ENCODE measurements around the gene PHF23. TPM values are rescaled to one million over a fixed set of nuclear protein-coding genes. Genes with fewer than 3 reads are reported as not detected.

Gene PHF23
- total RNA-seq, 1 donor from 2014 or later: 78.0 TPM

- H3K27ac ChIP-seq (ENCODE audit: low read depth, low read length): no peak overlapping the region
- peaks cover 73% of the 10 kb centered on the region for H4K20me1 ChIP-seq (ENCODE audit: insufficient read depth, low read length)
- peaks cover 28% of the 10 kb centered on the region for H3K4me1 ChIP-seq (ENCODE audit: insufficient read depth, low read length)
- no peak overlapping the region for H2AFZ ChIP-seq (ENCODE audit: low read depth, low read length)
- H3K27me3 ChIP-seq (ENCODE audit: insufficient read depth, low read length): no peaks in the 10 kb centered on the region
- peak overlapping the region; percentile 27 for H3K9ac ChIP-seq (ENCODE audit: low read length)
- H3K27me3 Mint-ChIP-seq (ENCODE audit: low read depth, unreplicated experiment): no peaks in the 10 kb centered on the region
- peaks cover 19% of the 10 kb centered on the region for H3K36me3 Mint-ChIP-seq (ENCODE audit: low read depth, unreplicated experiment)
- peaks cover 53% of the 10 kb centered on the region for H3K79me2 ChIP-seq (ENCODE audit: insufficient read depth, low read length)
- no peaks in the 10 kb centered on the region for H3K9me3 Mint-ChIP-seq (ENCODE audit: unreplicated experiment)
- DNase-seq (ENCODE audit: low read depth) (no peak), FAIRE-seq (no peak)
- peak overlapping the region; percentile 30 for H3K4me2 ChIP-seq (ENCODE audit: low read length)
- peaks cover 10% of the 10 kb centered on the region for H3K36me3 ChIP-seq (ENCODE audit: insufficient read depth, low read length)
- H3K9me3 ChIP-seq (ENCODE audit: insufficient read depth, low read depth, low read length): no peaks in the 10 kb centered on the region
- peak overlapping the region; percentile 71 for H3K4me3 Mint-ChIP-seq (ENCODE audit: unreplicated experiment)
- no peak for TF ChIP-seq EZH2 (IDR thresholded peaks at IDR 0.05; ENCODE audit: insufficient read depth, low read length)
- TF ChIP-seq CTCF (IDR thresholded peaks at IDR 0.05; ENCODE audit: insufficient read depth, low read depth, low read length): no peak
- no peak overlapping the region for H3K4me3 ChIP-seq (ENCODE audit: insufficient read depth, low read depth, low read length)
- peak overlapping the region; percentile 81 for H3K27ac Mint-ChIP-seq (ENCODE audit: unreplicated experiment)
- H3K4me1 Mint-ChIP-seq (ENCODE audit: low read depth, unreplicated experiment): peaks cover 35% of the 10 kb centered on the region
Measured at GRCh38 chr17:7207120-7208001, 31.9 kb downstream of the PHF23 start.

GRCh38 chr17:7205561-7205960 lies 33.7 kb downstream of the PHF23 start:
- Mint-ChIP-seq H3K4me1 (ENCODE audit: low read depth, unreplicated experiment) (peaks cover 28% of the 10 kb centered on the region), H3K9me3 (ENCODE audit: unreplicated experiment) (no peaks in the 10 kb centered on the region), H3K36me3 (ENCODE audit: low read depth, unreplicated experiment) (peaks cover 19% of the 10 kb centered on the region), H3K4me3 (ENCODE audit: unreplicated experiment) (peak overlapping the region; percentile 72), H3K27ac (ENCODE audit: unreplicated experiment) (peak overlapping the region; percentile 85), H3K27me3 (ENCODE audit: low read depth, unreplicated experiment) (no peaks in the 10 kb centered on the region)
- peak overlapping the region; percentile 79 for H3K9ac ChIP-seq (ENCODE audit: low read length)
- DNase-seq (ENCODE audit: low read depth) (no peak), FAIRE-seq (no peak)
- no peaks in the 10 kb centered on the region for H3K9me3 ChIP-seq (ENCODE audit: insufficient read depth, low read depth, low read length)
- peaks cover 16% of the 10 kb centered on the region for H3K36me3 ChIP-seq (ENCODE audit: insufficient read depth, low read length)
- peak overlapping the region; percentile 59 for H3K4me3 ChIP-seq (ENCODE audit: insufficient read depth, low read depth, low read length)
- TF ChIP-seq EZH2 (IDR thresholded peaks at IDR 0.05; ENCODE audit: insufficient read depth, low read length) (no peak), CTCF (IDR thresholded peaks at IDR 0.05; ENCODE audit: insufficient read depth, low read depth, low read length) (no peak)
- no peaks in the 10 kb centered on the region for H3K27me3 ChIP-seq (ENCODE audit: insufficient read depth, low read length)
- peaks cover 21% of the 10 kb centered on the region for H3K4me1 ChIP-seq (ENCODE audit: insufficient read depth, low read length)
- H3K27ac ChIP-seq (ENCODE audit: low read depth, low read length): peak overlapping the region; percentile 59
- peaks cover 38% of the 10 kb centered on the region for H3K79me2 ChIP-seq (ENCODE audit: insufficient read depth, low read length)
- peaks cover 59% of the 10 kb centered on the region for H4K20me1 ChIP-seq (ENCODE audit: insufficient read depth, low read length)
- peak overlapping the region; percentile 90 for H3K4me2 ChIP-seq (ENCODE audit: low read length)
- peak overlapping the region; percentile 83 for H2AFZ ChIP-seq (ENCODE audit: low read depth, low read length)
